ENCODE results near the gene TIGD3. TPM values are rescaled to one million over a fixed set of nuclear protein-coding genes. Genes with fewer than 3 reads are reported as not detected.

Gene TIGD3
- total RNA-seq, 1 donor from 2014 or later: 0.20 TPM

DNA sequence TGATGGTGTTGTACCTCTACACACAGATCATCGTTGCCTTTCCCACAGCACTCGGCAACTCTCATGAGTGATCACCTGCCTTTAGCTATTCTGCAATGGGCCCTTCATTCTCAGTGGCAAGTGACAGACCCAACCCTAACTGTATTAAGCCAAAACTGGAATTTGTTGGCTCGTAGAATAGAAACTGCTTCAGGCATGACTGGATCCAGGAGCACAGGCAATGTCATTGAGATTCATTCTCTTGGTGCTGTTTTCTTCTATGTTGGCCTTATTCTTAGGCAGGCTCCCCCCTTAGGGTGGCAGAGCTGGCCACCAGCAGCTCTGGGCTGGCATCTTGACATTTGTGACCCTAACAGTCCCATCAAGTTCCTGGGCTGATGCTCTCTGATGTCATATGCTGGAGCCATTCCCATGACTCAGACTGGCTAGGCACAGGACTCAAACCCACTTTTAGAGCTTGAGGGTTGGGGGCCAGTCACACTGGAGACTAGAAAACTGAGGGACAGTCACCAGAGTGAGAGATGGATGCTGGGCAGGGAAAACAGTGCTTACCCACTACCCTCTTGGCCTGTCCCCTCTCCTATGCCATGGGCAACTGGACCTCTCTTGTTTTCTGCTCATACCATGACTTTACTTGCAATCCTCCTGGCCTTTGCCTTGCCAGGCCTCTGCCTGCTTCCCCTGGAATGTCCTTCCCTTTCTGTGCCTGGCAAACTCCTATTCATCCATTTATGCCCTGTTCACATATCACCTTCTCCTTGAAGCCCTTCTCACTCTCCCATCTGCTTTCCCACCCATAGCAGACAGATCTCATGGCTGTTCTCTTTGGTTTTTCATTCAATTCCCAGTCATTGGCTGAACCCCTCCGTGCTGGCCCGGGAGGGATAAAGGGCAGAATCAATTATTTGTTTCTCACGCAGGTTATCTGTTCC is 47.0 kb upstream of the TIGD3 start:
- peaks cover 11% of the 10 kb centered on the region for H3K4me1 ChIP-seq (ENCODE audit: insufficient read depth, low read length)
- no peaks in the 10 kb centered on the region for H3K9me3 ChIP-seq (ENCODE audit: insufficient read depth, low read depth, low read length)
- Mint-ChIP-seq H3K27me3 (ENCODE audit: low read depth, unreplicated experiment) (no peaks in the 10 kb centered on the region), H3K9me3 (ENCODE audit: unreplicated experiment) (no peaks in the 10 kb centered on the region), H3K4me1 (ENCODE audit: low read depth, unreplicated experiment) (peaks cover 9% of the 10 kb centered on the region), H3K4me3 (ENCODE audit: unreplicated experiment) (no peak overlapping the region), H3K36me3 (ENCODE audit: low read depth, unreplicated experiment) (peaks cover 3% of the 10 kb centered on the region), H3K27ac (ENCODE audit: unreplicated experiment) (peak overlapping the region; percentile 34)
- DNase-seq (ENCODE audit: low read depth) (no peak), FAIRE-seq (no peak)
- no peaks in the 10 kb centered on the region for H3K36me3 ChIP-seq (ENCODE audit: insufficient read depth, low read length)
- no peak overlapping the region for H3K27ac ChIP-seq (ENCODE audit: low read depth, low read length)
- H3K9ac ChIP-seq (ENCODE audit: low read length): no peak overlapping the region
- no peaks in the 10 kb centered on the region for H3K27me3 ChIP-seq (ENCODE audit: insufficient read depth, low read length)
- H4K20me1 ChIP-seq (ENCODE audit: insufficient read depth, low read length): peaks cover 6% of the 10 kb centered on the region
- no peak overlapping the region for H3K4me2 ChIP-seq (ENCODE audit: low read length)
- TF ChIP-seq EZH2 (IDR thresholded peaks at IDR 0.05; ENCODE audit: insufficient read depth, low read length) (no peak), CTCF (IDR thresholded peaks at IDR 0.05; ENCODE audit: insufficient read depth, low read depth, low read length) (no peak)
- no peaks in the 10 kb centered on the region for H3K79me2 ChIP-seq (ENCODE audit: insufficient read depth, low read length)
- H3K4me3 ChIP-seq (ENCODE audit: insufficient read depth, low read depth, low read length): no peak overlapping the region
- no peak overlapping the region for H2AFZ ChIP-seq (ENCODE audit: low read depth, low read length)

DNA sequence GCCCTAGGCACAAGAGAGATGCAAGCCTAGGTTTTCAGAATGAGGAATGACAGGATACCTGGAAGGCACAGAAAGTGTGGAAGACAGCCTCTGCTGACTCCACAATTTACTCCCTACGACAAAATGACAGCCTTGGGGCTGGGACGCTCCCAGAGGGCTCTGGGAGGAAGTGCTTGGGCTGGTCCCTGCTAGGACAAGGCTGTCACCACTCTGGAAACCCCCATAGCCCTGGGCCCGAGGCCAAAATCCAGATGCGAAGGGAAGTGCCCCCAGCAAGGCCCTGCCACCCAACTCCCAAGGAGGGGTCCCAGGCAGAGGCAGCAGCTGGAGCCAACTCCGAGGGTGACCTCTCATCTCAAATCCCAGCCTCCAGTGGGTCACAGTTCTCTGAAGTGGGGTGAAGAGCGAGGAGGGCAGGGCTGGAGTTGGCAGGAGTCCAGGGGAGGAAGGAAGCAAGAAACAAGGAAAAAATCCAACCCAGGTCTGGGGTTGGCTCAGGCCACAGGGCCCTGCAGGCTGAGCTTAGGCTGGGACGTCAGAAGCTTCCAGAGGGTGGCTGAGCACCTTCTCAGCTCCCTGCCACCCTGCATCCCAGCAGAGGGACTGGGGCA is 46.2 kb upstream of the TIGD3 start:
- no peak for FAIRE-seq
- H3K27ac ChIP-seq (ENCODE audit: low read depth, low read length): no peak overlapping the region

More for the DNA sequence above, 46.2 kb upstream of the TIGD3 start:
- Histone ChIP-seq H3K36me3 (ENCODE audit: insufficient read depth, low read length) (no peaks in the 10 kb centered on the region), H3K4me3 (ENCODE audit: insufficient read depth, low read depth, low read length) (no peak overlapping the region), H3K9ac (ENCODE audit: low read length) (no peak overlapping the region), H2AFZ (ENCODE audit: low read depth, low read length) (no peak overlapping the region), H3K4me1 (ENCODE audit: insufficient read depth, low read length) (peaks cover 13% of the 10 kb centered on the region), H3K4me2 (ENCODE audit: low read length) (no peak overlapping the region), H3K79me2 (ENCODE audit: insufficient read depth, low read length) (peaks cover 2% of the 10 kb centered on the region), H3K27me3 (ENCODE audit: insufficient read depth, low read length) (no peaks in the 10 kb centered on the region), H4K20me1 (ENCODE audit: insufficient read depth, low read length) (peaks cover 6% of the 10 kb centered on the region), H3K9me3 (ENCODE audit: insufficient read depth, low read depth, low read length) (no peaks in the 10 kb centered on the region)
- no peak for DNase-seq (ENCODE audit: low read depth)
- H3K9me3 Mint-ChIP-seq (ENCODE audit: unreplicated experiment): no peaks in the 10 kb centered on the region
- peaks cover 3% of the 10 kb centered on the region for H3K36me3 Mint-ChIP-seq (ENCODE audit: low read depth, unreplicated experiment)
- H3K4me3 Mint-ChIP-seq (ENCODE audit: unreplicated experiment): no peak overlapping the region
- TF ChIP-seq EZH2 (IDR thresholded peaks at IDR 0.05; ENCODE audit: insufficient read depth, low read length) (no peak), CTCF (IDR thresholded peaks at IDR 0.05; ENCODE audit: insufficient read depth, low read depth, low read length) (no peak)
- H3K4me1 Mint-ChIP-seq (ENCODE audit: low read depth, unreplicated experiment): peaks cover 10% of the 10 kb centered on the region
- H3K27me3 Mint-ChIP-seq (ENCODE audit: low read depth, unreplicated experiment): no peaks in the 10 kb centered on the region
- H3K27ac Mint-ChIP-seq (ENCODE audit: unreplicated experiment): no peak overlapping the region
